Keratinocyte (primary cell): ENCODE results near the gene GIT1.

Experiments
- EZH2 ChIP-seq: IDR thresholded peaks from one replicate; pipeline ENCODE4 v1.6.1; 2012; ENCODE audit warnings: inconsistent platforms, mild to moderate bottlenecking, low read length, moderate library complexity
- TF ChIP-seq, protein P1 (sequence below), 3 experiments: IDR thresholded peaks in 1 of 3; conservative IDR thresholded peaks in 1 of 3; optimal IDR thresholded peaks in 1 of 3; 2 replicates in 2 of 3; 3 replicates in 1 of 3; pipeline versions ENCODE3 to v1.5.1; 2011; ENCODE audit warnings: low read length in 3 of 3, mild to moderate bottlenecking in 3 of 3, moderate library complexity in 2 of 3, control low read depth in 1 of 3, inconsistent platforms in 1 of 3; ENCODE audit not compliant: insufficient read depth in 2 of 3; ENCODE audit errors: extremely low read depth in 1 of 3

GRCh38 chr17:29592850-29593551 is 3.6 kb upstream of the GIT1 start, which contains the start of gene ANKRD13B:
- TF ChIP-seq, protein P1, sequence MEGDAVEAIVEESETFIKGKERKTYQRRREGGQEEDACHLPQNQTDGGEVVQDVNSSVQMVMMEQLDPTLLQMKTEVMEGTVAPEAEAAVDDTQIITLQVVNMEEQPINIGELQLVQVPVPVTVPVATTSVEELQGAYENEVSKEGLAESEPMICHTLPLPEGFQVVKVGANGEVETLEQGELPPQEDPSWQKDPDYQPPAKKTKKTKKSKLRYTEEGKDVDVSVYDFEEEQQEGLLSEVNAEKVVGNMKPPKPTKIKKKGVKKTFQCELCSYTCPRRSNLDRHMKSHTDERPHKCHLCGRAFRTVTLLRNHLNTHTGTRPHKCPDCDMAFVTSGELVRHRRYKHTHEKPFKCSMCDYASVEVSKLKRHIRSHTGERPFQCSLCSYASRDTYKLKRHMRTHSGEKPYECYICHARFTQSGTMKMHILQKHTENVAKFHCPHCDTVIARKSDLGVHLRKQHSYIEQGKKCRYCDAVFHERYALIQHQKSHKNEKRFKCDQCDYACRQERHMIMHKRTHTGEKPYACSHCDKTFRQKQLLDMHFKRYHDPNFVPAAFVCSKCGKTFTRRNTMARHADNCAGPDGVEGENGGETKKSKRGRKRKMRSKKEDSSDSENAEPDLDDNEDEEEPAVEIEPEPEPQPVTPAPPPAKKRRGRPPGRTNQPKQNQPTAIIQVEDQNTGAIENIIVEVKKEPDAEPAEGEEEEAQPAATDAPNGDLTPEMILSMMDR (optimal IDR thresholded peaks at IDR 0.05 in 1 of 3, IDR thresholded peaks at IDR 0.05 in 1 of 3, conservative IDR thresholded peaks at IDR 0.05 in 1 of 3; ENCODE audit: extremely low read depth in 1 of 3, insufficient read depth in 2 of 3, low read length in 3 of 3): no peak
- TF ChIP-seq EZH2: no peak
